ENCODE measurements around the gene PCDH10.

Gene PCDH10

GRCh38 chr4:133157460-133158160 is 8.5 kb downstream of the PCDH10 start:
- Histone ChIP-seq H2AFZ (ENCODE audit: low read length) (no peak overlapping the region), H3K4me3 (ENCODE audit: low read length) (no peak overlapping the region), H3K27ac (ENCODE audit: low read length) (no peak overlapping the region), H3F3A (ENCODE audit: insufficient read depth, low read length) (no peaks in the 10 kb centered on the region), H3K4me2 (ENCODE audit: low read depth, low read length) (no peak overlapping the region), H3K27me3 (replicated peaks; ENCODE audit: insufficient read depth, low read length) (no peaks in the 10 kb centered on the region), H3K9me3 (replicated peaks; ENCODE audit: insufficient read depth, low read length) (no peaks in the 10 kb centered on the region), H3K9me2 (replicated peaks; ENCODE audit: insufficient read depth, low read length) (no peaks in the 10 kb centered on the region), H3K79me2 (ENCODE audit: low read length) (no peaks in the 10 kb centered on the region), H3K9ac (ENCODE audit: low read length) (no peak overlapping the region), H4K20me1 (ENCODE audit: insufficient read depth, low read length) (no peaks in the 10 kb centered on the region), H3K4me1 (ENCODE audit: low read length) (no peaks in the 10 kb centered on the region), H3K36me3 (replicated peaks; ENCODE audit: insufficient read depth, low read length) (no peaks in the 10 kb centered on the region)
- TF ChIP-seq EZH2phosphoT487 (IDR thresholded peaks at IDR 0.05; ENCODE audit: low read length) (no peak), EZH2 (optimal IDR thresholded peaks at IDR 0.05; ENCODE audit: low read depth, low read length) (no peak), CTCF (IDR thresholded peaks at IDR 0.05; ENCODE audit: low read length) (no peak)
- no peak for DNase-seq

- Histone ChIP-seq H3K79me2 (ENCODE audit: low read length) (no peaks in the 10 kb centered on the region), H3K9ac (ENCODE audit: low read length) (no peak overlapping the region), H3K27ac (ENCODE audit: low read length) (no peak overlapping the region), H3K4me3 (ENCODE audit: low read length) (no peak overlapping the region), H3K9me2 (replicated peaks; ENCODE audit: insufficient read depth, low read length) (no peaks in the 10 kb centered on the region), H2AFZ (ENCODE audit: low read length) (no peak overlapping the region), H3F3A (ENCODE audit: insufficient read depth, low read length) (no peaks in the 10 kb centered on the region), H3K4me1 (ENCODE audit: low read length) (no peaks in the 10 kb centered on the region), H3K4me2 (ENCODE audit: low read depth, low read length) (no peak overlapping the region), H3K36me3 (replicated peaks; ENCODE audit: insufficient read depth, low read length) (no peaks in the 10 kb centered on the region), H3K9me3 (replicated peaks; ENCODE audit: insufficient read depth, low read length) (no peaks in the 10 kb centered on the region), H3K27me3 (replicated peaks; ENCODE audit: insufficient read depth, low read length) (no peaks in the 10 kb centered on the region), H4K20me1 (ENCODE audit: insufficient read depth, low read length) (no peaks in the 10 kb centered on the region)
- DNase-seq, result no peak
- TF ChIP-seq CTCF (IDR thresholded peaks at IDR 0.05; ENCODE audit: low read length), result no peak
- no peak for TF ChIP-seq EZH2 (optimal IDR thresholded peaks at IDR 0.05; ENCODE audit: low read depth, low read length)
- no peak for TF ChIP-seq EZH2phosphoT487 (IDR thresholded peaks at IDR 0.05; ENCODE audit: low read length)
Measured at GRCh38 chr4:133160853-133161252, 11.8 kb downstream of the PCDH10 start.

- no peaks in the 10 kb centered on the region for H4K20me1 ChIP-seq (ENCODE audit: insufficient read depth, low read length)
- H3K4me2 ChIP-seq (ENCODE audit: low read depth, low read length), result no peak overlapping the region
- H3K36me3 ChIP-seq (replicated peaks; ENCODE audit: insufficient read depth, low read length), result no peaks in the 10 kb centered on the region
- no peak overlapping the region for H2AFZ ChIP-seq (ENCODE audit: low read length)
- no peaks in the 10 kb centered on the region for H3K79me2 ChIP-seq (ENCODE audit: low read length)
- H3K4me1 ChIP-seq (ENCODE audit: low read length), result no peaks in the 10 kb centered on the region
- no peaks in the 10 kb centered on the region for H3K9me3 ChIP-seq (replicated peaks; ENCODE audit: insufficient read depth, low read length)
- H3K27me3 ChIP-seq (replicated peaks; ENCODE audit: insufficient read depth, low read length), result no peaks in the 10 kb centered on the region
- no peaks in the 10 kb centered on the region for H3K9me2 ChIP-seq (replicated peaks; ENCODE audit: insufficient read depth, low read length)
- no peak overlapping the region for H3K4me3 ChIP-seq (ENCODE audit: low read length)
- H3K9ac ChIP-seq (ENCODE audit: low read length), result no peak overlapping the region
- no peak for DNase-seq
- H3K27ac ChIP-seq (ENCODE audit: low read length), result no peak overlapping the region
- no peaks in the 10 kb centered on the region for H3F3A ChIP-seq (ENCODE audit: insufficient read depth, low read length)
- no peak for TF ChIP-seq EZH2 (optimal IDR thresholded peaks at IDR 0.05; ENCODE audit: low read depth, low read length)
- no peak for TF ChIP-seq CTCF (IDR thresholded peaks at IDR 0.05; ENCODE audit: low read length)
- TF ChIP-seq EZH2phosphoT487 (IDR thresholded peaks at IDR 0.05; ENCODE audit: low read length), result no peak
Measured at GRCh38 chr4:133161570-133162295, 12.6 kb downstream of the PCDH10 start.

All from MM.1S (cell line).